Fibroblast of lung (primary cell): Measurements from ENCODE around the gene ETS2. TPM values are rescaled to one million over a fixed set of nuclear protein-coding genes. Genes with fewer than 3 reads are reported as not detected.

ENCODE experiments used
- DNase-seq, 2 donors: peaks; one replicate each; pipeline versions ENCODE4 v3.0.0 to v3.0.0-alpha.2; 2010; ENCODE audit warnings: low read depth in 2 of 2
- H2AFZ ChIP-seq: 2 replicates; pipeline ENCODE4 v1.5.1; 2012; ENCODE audit warnings: low read length, control low read depth, inconsistent platforms
- H3K27ac ChIP-seq: 2 replicates; pipeline ENCODE4 v1.5.1; 2011; ENCODE audit warnings: low read length, control low read depth; ENCODE audit not compliant: insufficient read depth
- H3K27me3 ChIP-seq: 2 replicates; pipeline ENCODE4 v1.5.1; 2011; ENCODE audit warnings: mild to moderate bottlenecking, low read length; ENCODE audit not compliant: control insufficient read depth, insufficient read depth
- H3K36me3 ChIP-seq: 2 replicates; pipeline ENCODE4 v1.5.1; 2011; ENCODE audit warnings: low read length; ENCODE audit not compliant: control insufficient read depth, insufficient read depth
- H3K4me1 ChIP-seq: 2 replicates; pipeline ENCODE4 v1.5.1; 2011; ENCODE audit warnings: low read length; ENCODE audit not compliant: control insufficient read depth, insufficient read depth; ENCODE audit errors: extremely low read depth
- H3K4me2 ChIP-seq: 2 replicates; pipeline ENCODE4 v1.5.1; 2011; ENCODE audit warnings: low read length, control low read depth; ENCODE audit not compliant: insufficient read depth; ENCODE audit errors: extremely low read depth
- H3K4me3 ChIP-seq, 4 experiments: fragments of 200-600 bp in 1 of 4; sonication (generic) in 1 of 4; replicated peaks in 1 of 4; 2 replicates each; pipeline ENCODE4 v1.5.1; 2011 to 2016; ENCODE audit warnings: low read length in 4 of 4, low read depth in 3 of 4, mild to moderate bottlenecking in 3 of 4, control low read depth in 2 of 4, inconsistent platforms in 1 of 4, mixed read lengths in 1 of 4; ENCODE audit not compliant: insufficient read depth in 1 of 4; ENCODE audit errors: control extremely low read depth in 1 of 4
- H3K79me2 ChIP-seq: 2 replicates; pipeline ENCODE4 v1.5.1; 2012; ENCODE audit warnings: mild to moderate bottlenecking, low read length, inconsistent platforms; ENCODE audit not compliant: control insufficient read depth, insufficient read depth
- H3K9ac ChIP-seq: 2 replicates; pipeline ENCODE4 v1.5.1; 2011; ENCODE audit warnings: mild to moderate bottlenecking, low read length, control low read depth; ENCODE audit not compliant: insufficient read depth
- H3K9me3 ChIP-seq: 2 replicates; pipeline ENCODE4 v1.5.1; 2012; ENCODE audit warnings: low read depth, low read length; ENCODE audit not compliant: control insufficient read depth, insufficient read depth
- H4K20me1 ChIP-seq: 2 replicates; pipeline ENCODE4 v1.5.1; 2011; ENCODE audit warnings: low read length; ENCODE audit not compliant: control insufficient read depth, insufficient read depth; ENCODE audit errors: extremely low read depth
- CTCF ChIP-seq, 2 donors: IDR thresholded peaks in 1 of 2; conservative IDR thresholded peaks in 1 of 2; 1 replicate in 1 of 2; 2 replicates in 1 of 2; pipeline ENCODE4 v1.5.1; 2011 to 2012; ENCODE audit warnings: low read length in 2 of 2, control low read depth in 1 of 2, inconsistent platforms in 1 of 2, low read depth in 1 of 2, mild to moderate bottlenecking in 1 of 2
- EZH2 ChIP-seq: IDR thresholded peaks from 2 replicates; pipeline ENCODE4 v1.5.1; 2012; ENCODE audit warnings: low read length, control low read depth, mild to moderate bottlenecking; ENCODE audit errors: missing control alignments
- polyA plus RNA-seq, 2 donors: library from polyadenylated mRNA; depleted of rRNA in 1 of 2; stranded (reverse) in 1 of 2; unstranded in 1 of 2; fragments of >200 nt; gene quantifications; 2 replicates each; pipeline ENCODE4 v1.2.1, GENCODE V29; 2011 to 2012; ENCODE audit warnings: missing spikeins in 1 of 2
- total RNA-seq: library from RNA; depleted of rRNA; stranded (reverse); fragments of >200 nt; gene quantifications from 2 replicates; pipeline ENCODE4 v1.2.1, GENCODE V29; 2014

ETS2 gene
- total and polyA plus RNA-seq, 2 donors (not counting 1 experiment from before 2014, with no cell fraction given) = 28.0 to 77.3 TPM

GRCh38 chr21:38768471-38769063, 37.2 kb upstream of the ETS2 start:
- H2AFZ ChIP-seq = peak overlapping the region; percentile 40

DNA sequence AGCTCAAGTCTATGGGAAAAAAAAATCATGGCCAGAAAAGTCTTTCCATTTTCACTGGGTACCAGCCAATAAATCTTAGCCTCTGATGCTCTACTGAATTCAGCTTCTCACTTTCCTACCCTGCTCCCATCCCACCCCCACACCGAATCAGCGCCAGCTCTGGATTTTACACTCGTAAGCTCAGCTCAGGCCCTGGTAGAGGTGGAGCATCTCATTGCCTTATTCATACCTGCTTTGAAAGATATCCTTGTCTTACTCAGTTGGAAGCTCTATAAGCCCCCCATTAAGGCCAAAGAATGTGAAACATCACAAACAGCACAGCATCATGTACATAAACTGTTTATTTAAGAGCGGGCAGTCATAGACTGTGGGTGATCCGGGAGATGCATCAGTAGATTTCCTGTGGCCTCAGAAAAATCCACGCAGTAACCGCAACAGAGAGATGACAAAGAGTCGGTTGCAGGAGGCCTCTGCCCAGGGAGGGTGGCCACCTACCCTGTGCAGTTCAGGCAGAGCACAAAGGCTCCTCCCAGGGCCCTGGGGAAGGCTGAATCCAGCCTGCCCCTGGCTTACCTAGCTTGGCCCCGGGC, 36.4 kb upstream of the ETS2 start:
- no peak for TF ChIP-seq CTCF (conservative IDR thresholded peaks at IDR 0.05 in 1 of 2, IDR thresholded peaks at IDR 0.05 in 1 of 2; ENCODE audit: low read depth in 1 of 2, low read length in 2 of 2)
- Histone ChIP-seq H3K36me3 (no peaks in the 10 kb centered on the region), H3K4me3 (no peak overlapping the region), H3K4me1 (peaks cover 29% of the 10 kb centered on the region), H3K4me2 (peak overlapping the region; percentile 44), H3K9me3 (no peaks in the 10 kb centered on the region), H2AFZ (no peak overlapping the region), H3K27ac (peak overlapping the region; percentile 97), H3K79me2 (no peaks in the 10 kb centered on the region), H3K27me3 (no peaks in the 10 kb centered on the region), H3K9ac (peak overlapping the region; percentile 45), H4K20me1 (no peaks in the 10 kb centered on the region)
- DNase-seq = peak; percentile 84 to 89

More at GRCh38 chr21:38768471-38769063, 37.2 kb upstream of the ETS2 start:
- Histone ChIP-seq H3K9ac (peak overlapping the region; percentile 51), H3K4me3 (peak overlapping the region in 1 of 4 experiments; percentile 13), H3K4me1 (peaks cover 22% of the 10 kb centered on the region), H3K27me3 (no peaks in the 10 kb centered on the region), H3K79me2 (no peaks in the 10 kb centered on the region), H3K27ac (peak overlapping the region; percentile 97), H4K20me1 (no peaks in the 10 kb centered on the region), H3K9me3 (no peaks in the 10 kb centered on the region), H3K36me3 (no peaks in the 10 kb centered on the region), H3K4me2 (peak overlapping the region; percentile 44)
- peak; percentile 96 to 99 for DNase-seq
- TF ChIP-seq EZH2 = no peak
- TF ChIP-seq CTCF (conservative IDR thresholded peaks at IDR 0.05 in 1 of 2, IDR thresholded peaks at IDR 0.05 in 1 of 2; ENCODE audit: low read depth in 1 of 2, low read length in 2 of 2) = no peak

DNA sequence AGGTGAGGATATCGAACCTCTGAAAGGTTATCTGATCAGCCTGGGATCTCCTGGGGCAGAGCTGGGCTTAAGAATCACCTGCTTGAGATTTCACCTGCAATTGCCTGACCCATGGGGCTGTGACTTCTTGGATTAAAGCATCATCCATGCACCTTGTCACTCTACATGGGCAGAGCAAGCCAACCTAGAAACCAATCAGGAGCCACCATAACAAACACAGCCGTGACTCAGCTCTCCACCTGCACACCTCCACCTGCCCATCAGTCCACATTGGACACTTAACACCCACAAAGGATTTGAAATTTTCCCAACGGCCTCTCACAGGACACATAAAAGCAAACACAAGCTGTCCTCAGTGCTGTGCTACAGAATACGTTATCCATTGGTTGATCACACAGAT, 35.1 kb upstream of the ETS2 start:
- H2AFZ ChIP-seq = no peak overlapping the region
- TF ChIP-seq CTCF (conservative IDR thresholded peaks at IDR 0.05 in 1 of 2, IDR thresholded peaks at IDR 0.05 in 1 of 2; ENCODE audit: low read depth in 1 of 2, low read length in 2 of 2) (no peak), EZH2 (no peak)
- no peaks in the 10 kb centered on the region for H3K9me3 ChIP-seq
- no peaks in the 10 kb centered on the region for H3K36me3 ChIP-seq
- no peak overlapping the region for H3K27ac ChIP-seq
- no peaks in the 10 kb centered on the region for H3K79me2 ChIP-seq
- H3K4me2 ChIP-seq = no peak overlapping the region
- H3K9ac ChIP-seq = no peak overlapping the region
- H3K4me1 ChIP-seq = peaks cover 32% of the 10 kb centered on the region
- no peaks in the 10 kb centered on the region for H4K20me1 ChIP-seq
- H3K27me3 ChIP-seq = no peaks in the 10 kb centered on the region
- DNase-seq = no peak
- no peak overlapping the region for H3K4me3 ChIP-seq
